HepG2 (cell line): ENCODE results near the gene ANO6. TPM values are rescaled to one million over a fixed set of nuclear protein-coding genes. Genes with fewer than 3 reads are reported as not detected.
A peak's percentile ranks its signal among the peaks of the same experiment; 100 is the strongest.

Experiments used
- ARID3A ChIP-seq: IDR thresholded peaks from 2 replicates; pipeline ENCODE4 v1.6.1; 2012; ENCODE audit warnings: low read depth, low read length, improper control_type of control experiment
- E2F1 ChIP-seq: sonication (generic); formaldehyde crosslinking; IDR thresholded peaks from 2 replicates; pipeline ENCODE4 v1.5.0; 2020; ENCODE audit warnings: missing genetic modification reagents
- ELF4 ChIP-seq: sonication (generic); formaldehyde crosslinking; IDR thresholded peaks from 2 replicates; pipeline ENCODE4 v1.5.0; 2020; ENCODE audit warnings: missing genetic modification reagents, mild to moderate bottlenecking, moderate library complexity, borderline replicate concordance
- HMG20A ChIP-seq: IDR thresholded peaks from 2 replicates; pipeline ENCODE4 v1.6.1; 2016; ENCODE audit warnings: borderline replicate concordance
- ISX ChIP-seq: sonication (generic); formaldehyde crosslinking; conservative IDR thresholded peaks from 2 replicates; pipeline ENCODE4 v1.5.0; 2020; ENCODE audit warnings: missing genetic modification reagents
- KLF12 ChIP-seq: sonication (generic); formaldehyde crosslinking; IDR thresholded peaks from 2 replicates; pipeline ENCODE4 v1.4.0; 2020; ENCODE audit warnings: missing genetic modification reagents, borderline replicate concordance
- MTERF4 ChIP-seq: sonication (generic); formaldehyde crosslinking; IDR thresholded peaks from 2 replicates; pipeline ENCODE4 v1.8.0; 2023; ENCODE audit warnings: mild to moderate bottlenecking, missing genetic modification reagents
- MTF1 ChIP-seq: sonication (generic); formaldehyde crosslinking; IDR thresholded peaks from 2 replicates; pipeline ENCODE4 v1.5.0; 2020; ENCODE audit warnings: missing genetic modification reagents
- POGZ ChIP-seq: sonication (generic); formaldehyde crosslinking; IDR thresholded peaks from 2 replicates; pipeline ENCODE4 v1.4.0; 2020; ENCODE audit warnings: mild to moderate bottlenecking, missing genetic modification reagents
- RARA ChIP-seq: IDR thresholded peaks from 2 replicates; pipeline ENCODE4 v1.6.1; 2016; ENCODE audit warnings: missing genetic modification reagents, missing compliant biosample characterization
- RFXAP ChIP-seq: sonication (generic); formaldehyde crosslinking; IDR thresholded peaks from 2 replicates; pipeline ENCODE4 v1.4.0; 2020; ENCODE audit warnings: missing genetic modification reagents, borderline replicate concordance
- RXRA ChIP-seq: sonication (generic); formaldehyde crosslinking; IDR thresholded peaks from 2 replicates; pipeline ENCODE4 v1.5.1; 2020; ENCODE audit warnings: missing genetic modification reagents
- TBL1XR1 ChIP-seq: fragments of 150-350 bp; IDR thresholded peaks from 2 replicates; pipeline ENCODE4 v1.6.1; 2014; ENCODE audit warnings: borderline replicate concordance, low read length; ENCODE audit not compliant: partially characterized antibody
- THRA ChIP-seq: sonication (generic); formaldehyde crosslinking; IDR thresholded peaks from 2 replicates; pipeline ENCODE4 v1.4.0; 2020; ENCODE audit warnings: missing genetic modification reagents, borderline replicate concordance
- ZNF513 ChIP-seq: sonication (generic); formaldehyde crosslinking; conservative IDR thresholded peaks from 2 replicates; pipeline ENCODE4 v1.5.0; 2020; ENCODE audit warnings: missing genetic modification reagents
- ZNF7 ChIP-seq: IDR thresholded peaks from 2 replicates; pipeline ENCODE4 v1.6.1; 2016; ENCODE audit warnings: missing biosample characterization, missing genetic modification reagents
- ZNF740 ChIP-seq: sonication (generic); formaldehyde crosslinking; IDR thresholded peaks from 2 replicates; pipeline ENCODE4 v1.4.0; 2020; ENCODE audit warnings: missing genetic modification reagents
- ZNF746 ChIP-seq: sonication (generic); formaldehyde crosslinking; IDR thresholded peaks from 2 replicates; pipeline ENCODE4 v1.8.0; 2022; ENCODE audit warnings: mild to moderate bottlenecking, missing genetic modification reagents
- ZNF770 ChIP-seq: sonication (generic); formaldehyde crosslinking; IDR thresholded peaks from 2 replicates; pipeline ENCODE4 v1.5.0; 2020; ENCODE audit warnings: mild to moderate bottlenecking, missing genetic modification reagents
- polyA plus RNA-seq, 8 experiments: library from polyadenylated mRNA; depleted of rRNA in 3 of 8; stranded (reverse) in 7 of 8; unstranded in 1 of 8; fragments of >200 nt; fragmentation: Illumina TruSeq in 4 of 8; extraction: Trizol in 4 of 8; gene quantifications; 2 replicates each; pipeline versions ENCODE4 v1.2.1 to v1.2.3, GENCODE V29; 2011 to 2016; ENCODE audit warnings: low read depth in 4 of 8, missing spikeins in 1 of 8, mixed read lengths in 1 of 8; ENCODE audit not compliant: insufficient read depth in 1 of 8
- total RNA-seq, 5 experiments: library from RNA; depleted of rRNA; stranded (reverse); fragments of >200 nt; fragmentation: Illumina TruSeq; extraction: Trizol; gene quantifications; 2 replicates each; pipeline ENCODE4 v1.2.3, GENCODE V29; 2016; ENCODE audit warnings: low read depth in 1 of 5

The ANO6 gene
- total and polyA plus RNA-seq, 2 of the 13 experiments (the other 11 are each of a cell fraction or from before 2014, with no cell fraction given): 37.8 to 57.1 TPM

- no peak; the same call in none of the 2 replicates for TF ChIP-seq ZNF770 (CRISPR knock-in tag)
- TF ChIP-seq ZNF740: no peak
- TF ChIP-seq E2F1 (CRISPR knock-in tag): peak; percentile 80
- no peak for TF ChIP-seq ISX
- TF ChIP-seq KLF12: 0 out of 2 replicates have a peak, but pooled peaks have one; percentile 3
- peak; percentile 78 for TF ChIP-seq POGZ (CRISPR knock-in tag)
- peak; percentile 26; the same call in 1 of the 2 replicates for TF ChIP-seq THRA (CRISPR knock-in tag)
- peak; percentile 52 for TF ChIP-seq RXRA (CRISPR knock-in tag)
- no peak for TF ChIP-seq ZNF746 (CRISPR knock-in tag)
- no peak for TF ChIP-seq ELF4 (CRISPR knock-in tag)
- TF ChIP-seq HMG20A (CRISPR knock-in tag): no peak
- TF ChIP-seq MTF1 (CRISPR knock-in tag): peak; percentile 72; the same call in 1 of the 2 replicates
- no peak for TF ChIP-seq MTERF4
- TF ChIP-seq TBL1XR1: no peak
- TF ChIP-seq ZNF513 (CRISPR knock-in tag): no peak; the same call in 1 of the 2 replicates
- TF ChIP-seq RARA (CRISPR knock-in tag): peak; percentile 34; the same call in 1 of the 2 replicates
- no peak; the same call in 1 of the 2 replicates for TF ChIP-seq RFXAP (CRISPR knock-in tag)
- 0 out of 2 replicates have a peak, but pooled peaks have one; percentile 15 for TF ChIP-seq ZNF7 (CRISPR knock-in tag)
- no peak for TF ChIP-seq ARID3A
Measured at GRCh38 chr12:45215419-45216229, at the start of gene ANO6 (continued).
